Glomerular endothelial cell (primary cell): Measurements from ENCODE around the gene DPEP1. TPM values are rescaled to one million over a fixed set of nuclear protein-coding genes. Genes with fewer than 3 reads are reported as not detected.
"Not testable (repeated sequence)": the region's sequence is repeated elsewhere in the genome, so short reads cannot be mapped to it uniquely, and the experiment has no call there.

Experiments used
- DNase-seq: peaks from one replicate; pipeline ENCODE4 v3.0.0-alpha.2; 2011; ENCODE audit warnings: low read depth, low spot score; ENCODE audit errors: extremely low read depth
- total RNA-seq: library from RNA; depleted of rRNA; stranded (reverse); fragments of >200 nt; gene quantifications from 2 replicates; pipeline ENCODE4 v1.2.3, GENCODE V29; 2015

DPEP1 gene
- 1.8 TPM in 1 of 2 replicates, not detected in the other for total RNA-seq

DNA sequence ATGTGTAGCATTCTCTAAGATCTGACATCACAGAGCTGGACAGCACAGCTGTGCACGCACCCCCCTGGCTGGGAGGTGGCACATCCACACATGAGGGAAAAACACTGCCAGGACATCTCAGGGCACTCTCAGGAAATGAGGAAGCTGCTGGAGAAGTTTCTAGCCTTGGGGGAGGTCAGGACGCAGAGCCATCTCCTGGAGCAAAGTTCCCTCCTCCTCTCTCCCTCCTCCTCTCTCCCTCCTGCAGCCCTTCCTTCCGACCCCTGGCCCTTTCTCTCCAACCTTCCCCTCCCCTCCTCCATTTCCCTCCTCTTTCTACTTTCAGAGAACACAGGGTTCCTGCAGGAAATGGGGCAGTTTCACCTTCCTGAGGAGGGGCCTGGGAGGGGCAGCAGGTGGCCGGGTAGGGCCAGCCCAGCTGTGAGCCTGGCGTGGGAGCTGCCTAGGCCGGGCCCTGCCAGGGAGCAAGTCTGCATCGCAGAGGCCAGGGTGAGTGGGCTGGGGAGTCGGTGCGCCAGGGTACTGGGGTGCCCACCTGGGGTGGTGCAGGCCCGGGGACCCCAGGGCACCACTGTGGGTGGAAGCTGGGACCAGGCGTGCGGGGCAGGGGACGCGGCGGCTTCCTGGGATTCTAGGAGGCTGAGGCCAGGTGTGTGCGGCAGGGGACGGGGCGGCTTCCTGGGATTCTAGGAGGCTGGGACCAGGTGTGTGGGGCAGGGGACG is at the start of gene DPEP1:
TSS of gene DPEP1 (plus strand) at position 412 of the 723 bp plus-strand sequence. CDS start 16,769 bp downstream, outside the sequence.
- no peak for DNase-seq

DNA sequence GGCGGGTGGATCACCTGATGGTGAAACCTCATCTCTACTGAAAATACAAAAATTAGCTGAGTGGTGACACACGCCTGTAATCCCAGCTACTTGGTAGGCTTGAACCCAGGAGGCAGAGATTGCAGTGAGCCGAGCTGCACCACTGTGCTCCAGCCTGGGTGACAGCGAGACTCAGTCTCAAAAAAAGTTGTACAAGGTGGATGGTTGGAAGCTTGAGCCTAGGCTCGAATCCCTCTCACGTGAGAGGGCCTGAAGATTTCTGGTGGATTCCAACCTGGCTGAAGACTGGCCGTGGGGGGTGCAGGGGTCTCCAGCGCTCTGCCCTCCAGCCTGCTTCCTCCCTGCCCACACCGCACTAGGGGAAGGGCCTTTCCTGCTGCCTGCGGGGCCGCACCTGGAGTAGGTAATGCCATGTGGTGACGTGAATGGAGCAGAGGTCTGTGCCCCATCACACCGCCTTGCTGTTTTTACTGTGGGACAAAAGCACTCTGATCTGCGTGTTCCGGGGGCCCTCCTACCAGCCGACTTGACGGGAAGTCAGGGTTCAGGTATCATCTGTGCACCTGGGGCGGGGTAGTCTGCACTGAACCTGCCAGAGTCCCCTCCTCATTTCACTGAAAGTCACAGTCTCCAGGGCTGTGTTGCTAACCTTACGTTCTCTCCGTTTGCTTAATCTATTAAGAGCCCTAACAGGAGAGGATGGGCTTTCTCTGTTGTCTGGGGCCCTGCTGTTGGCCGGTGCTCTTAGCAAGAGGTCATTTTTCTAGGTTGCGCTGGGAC is 48.8 kb upstream of the DPEP1 start:
- no peak for DNase-seq

DNA sequence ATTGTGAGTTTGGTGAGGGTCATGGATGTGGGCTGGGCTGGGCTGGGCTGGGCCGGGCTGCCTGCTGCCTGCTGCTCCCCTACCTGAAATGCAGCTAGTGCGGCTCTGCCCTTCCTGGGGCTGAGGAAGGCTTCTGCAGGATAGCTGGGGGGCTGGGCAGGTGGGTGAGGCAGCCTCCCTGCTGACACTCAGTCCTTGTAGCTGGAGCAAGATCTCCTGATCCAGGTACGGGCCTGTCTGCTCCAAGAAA is 48.3 kb upstream of the DPEP1 start:
- no peak for DNase-seq

DNA sequence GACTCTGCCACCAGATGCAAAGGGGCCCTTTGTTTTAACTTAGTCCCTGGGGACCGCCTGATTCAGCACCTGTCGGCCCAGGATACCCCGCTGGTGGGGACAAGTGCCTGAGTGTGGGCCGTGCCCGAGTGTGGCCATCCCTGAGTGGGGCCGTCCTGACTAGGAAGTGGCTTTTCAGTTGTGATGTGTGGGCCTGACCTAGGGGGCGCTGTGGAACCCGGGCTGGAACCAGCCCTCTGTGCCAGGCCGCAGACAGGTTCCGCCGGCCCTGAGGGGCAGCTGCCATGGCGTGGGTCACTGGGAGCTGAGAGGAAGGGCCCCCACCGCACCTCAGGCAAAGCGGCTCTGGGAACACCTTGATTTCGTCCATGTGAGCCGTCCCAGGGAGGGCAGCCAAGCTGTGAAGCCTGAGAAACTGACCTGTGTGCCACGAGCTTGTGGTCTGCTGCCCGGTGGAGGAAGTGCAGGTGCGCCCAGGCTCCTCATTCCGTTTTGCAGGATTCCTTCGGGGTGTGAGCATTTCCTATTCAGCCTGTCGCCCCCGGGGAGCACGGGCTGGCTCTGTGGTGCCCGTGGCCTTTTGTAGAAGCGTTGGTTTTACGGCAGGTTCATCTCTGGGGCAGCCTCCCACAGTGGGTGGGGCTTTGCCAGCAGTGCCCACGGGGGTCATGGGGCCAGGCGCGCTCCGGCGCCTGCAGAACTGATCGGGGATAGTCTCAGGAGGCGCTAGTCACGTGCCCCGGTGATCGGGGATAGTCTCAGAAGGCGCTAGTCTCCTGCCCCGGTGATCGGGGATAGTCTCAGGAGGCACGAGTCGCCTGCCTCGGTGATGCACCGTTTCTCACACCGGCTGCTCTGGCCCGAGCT is 47.7 kb upstream of the DPEP1 start:
- no peak for DNase-seq

DNA sequence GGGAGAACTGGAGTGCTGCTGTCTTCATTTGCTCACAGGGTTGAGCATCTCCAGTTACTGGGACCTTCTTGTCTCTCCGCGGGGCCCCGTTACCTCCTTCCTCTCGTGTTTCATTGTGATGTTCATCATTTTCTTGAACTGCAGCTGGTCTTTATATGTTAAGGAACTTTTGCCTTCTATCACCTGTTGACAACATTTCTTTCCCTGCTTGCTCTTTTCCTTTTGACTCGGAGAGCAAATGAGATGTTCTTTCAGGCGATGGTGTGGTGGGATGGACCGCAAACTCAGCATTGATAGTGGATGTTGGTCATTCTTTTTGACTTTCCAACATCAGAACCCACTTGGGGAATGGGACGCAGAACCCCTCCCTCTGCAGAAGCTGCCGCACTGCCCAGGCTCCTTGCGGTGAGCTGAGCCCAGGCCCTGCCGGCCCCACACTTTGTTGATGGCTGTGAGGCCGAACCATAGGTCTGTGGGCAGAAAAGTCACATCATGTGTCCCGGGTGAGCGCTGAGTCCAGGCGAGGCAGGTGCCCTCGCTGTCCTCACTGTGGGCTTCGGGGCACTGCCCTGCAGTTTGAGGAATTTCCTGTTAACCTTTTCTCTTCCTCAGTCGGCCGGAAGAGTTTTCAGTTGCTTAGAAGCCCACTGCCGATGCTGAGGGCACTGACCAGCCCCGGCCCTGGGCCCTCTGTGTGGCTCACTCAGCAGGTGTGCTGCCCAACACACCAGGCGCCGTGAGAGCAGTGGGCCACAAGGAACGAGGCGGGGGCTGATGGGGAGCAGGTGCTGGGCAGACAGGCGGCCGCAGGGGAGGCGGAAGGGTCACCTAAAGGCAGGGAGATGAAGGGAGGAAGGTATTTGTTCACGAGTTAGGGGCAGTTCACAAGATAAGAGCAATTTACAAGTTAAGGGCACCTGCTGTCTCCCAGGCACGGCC is 45.5 kb upstream of the DPEP1 start:
- DNase-seq: no peak

DNA sequence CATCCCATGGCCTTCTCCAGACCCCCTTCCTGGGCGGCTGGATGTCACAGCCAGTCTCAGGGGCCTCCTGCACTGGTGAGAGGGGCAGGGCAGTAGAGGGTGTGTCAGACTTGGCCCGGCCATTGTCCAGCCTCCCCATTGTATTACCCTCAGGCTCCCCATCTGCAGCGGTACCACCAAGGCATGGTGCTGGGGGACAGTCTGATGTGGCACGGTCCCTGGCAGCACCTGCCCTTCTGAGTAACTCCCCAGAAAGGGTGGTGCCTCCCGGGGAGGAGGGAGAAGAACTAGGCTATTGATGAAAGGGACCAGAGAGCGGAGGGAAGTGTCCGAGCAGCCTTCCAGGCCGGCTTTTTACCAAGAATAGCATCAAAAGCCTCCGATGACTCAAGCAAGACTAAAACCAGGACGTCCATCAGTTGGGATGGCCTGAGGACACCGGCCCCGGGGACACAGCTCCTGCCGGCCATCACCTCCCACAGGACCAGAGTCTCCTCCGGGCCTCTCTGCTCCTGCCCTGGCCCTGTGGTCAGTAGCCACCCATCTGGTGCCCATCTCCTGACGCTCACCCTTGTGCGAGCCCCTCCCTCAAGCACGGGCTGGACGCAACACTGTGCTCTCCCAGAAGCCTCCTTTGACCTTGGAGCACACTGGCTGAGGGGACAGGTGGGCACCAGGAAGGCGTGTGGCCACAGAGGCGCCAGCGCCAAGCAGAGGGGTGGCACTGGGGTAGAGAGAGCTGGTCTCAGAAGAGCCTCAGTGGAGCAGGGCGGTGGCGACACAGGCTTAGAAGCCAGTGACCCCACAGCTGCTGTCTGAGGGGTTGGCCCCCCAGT is 43.7 kb upstream of the DPEP1 start:
- DNase-seq: no peak

DNA sequence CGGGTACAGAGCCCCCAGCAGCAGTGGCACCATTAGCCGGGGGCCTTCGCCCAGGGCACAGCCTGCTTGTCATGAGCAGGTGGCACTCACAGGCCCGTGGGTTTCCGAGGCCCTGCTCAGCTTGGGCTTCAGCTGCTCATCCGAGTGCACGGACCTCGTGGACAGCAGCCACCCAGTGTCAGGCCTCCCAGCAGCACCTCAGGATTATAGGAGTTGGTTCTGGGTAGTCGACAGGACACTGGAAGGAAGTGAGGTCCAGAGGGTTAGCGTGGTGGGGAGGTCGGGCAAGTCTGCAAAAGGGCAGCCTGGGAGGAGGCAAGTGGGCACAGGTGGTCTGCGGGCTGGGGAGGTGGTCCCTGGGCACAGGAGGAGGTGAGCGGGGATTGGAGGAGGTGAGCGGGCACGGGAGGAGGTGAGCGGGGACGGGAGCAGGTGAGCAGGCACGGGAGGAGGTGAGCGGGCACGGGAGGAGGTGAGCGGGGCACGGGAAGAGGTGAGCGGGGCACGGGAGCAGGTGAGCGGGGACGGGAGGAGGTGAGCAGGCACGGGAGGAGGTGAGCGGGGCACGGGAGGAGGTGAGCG is 43.0 kb upstream of the DPEP1 start:
- DNase-seq: no peak

DNA sequence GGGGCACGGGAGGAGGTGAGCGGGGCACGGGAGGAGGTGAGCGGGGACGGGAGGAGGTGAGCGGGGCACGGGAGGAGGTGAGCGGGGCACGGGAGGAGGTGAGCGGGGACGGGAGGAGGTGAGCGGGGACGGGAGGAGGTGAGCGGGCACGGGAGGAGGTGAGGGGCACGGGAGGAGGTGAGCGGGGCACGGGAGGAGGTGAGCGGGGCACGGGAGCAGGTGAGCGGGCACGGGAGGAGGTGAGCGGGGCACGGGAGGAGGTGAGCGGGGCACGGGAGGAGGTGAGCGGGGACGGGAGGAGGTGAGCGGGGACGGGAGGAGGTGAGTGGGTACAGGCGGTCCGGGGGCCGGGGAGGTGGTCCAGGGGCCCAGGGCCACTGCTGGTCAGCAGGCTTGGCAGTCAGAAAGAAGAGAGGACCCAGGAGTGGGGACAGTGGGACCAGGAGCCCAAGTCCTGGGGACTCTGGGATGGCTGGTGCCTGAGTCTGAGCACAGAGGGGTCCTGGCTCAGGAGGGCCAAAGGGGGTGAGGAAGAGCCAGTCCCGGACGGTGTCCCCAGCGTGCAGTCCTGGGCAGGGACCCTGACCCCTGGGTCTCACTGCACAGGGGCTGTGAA is 42.4 kb upstream of the DPEP1 start:
- not testable (repeated sequence) for DNase-seq

DNA sequence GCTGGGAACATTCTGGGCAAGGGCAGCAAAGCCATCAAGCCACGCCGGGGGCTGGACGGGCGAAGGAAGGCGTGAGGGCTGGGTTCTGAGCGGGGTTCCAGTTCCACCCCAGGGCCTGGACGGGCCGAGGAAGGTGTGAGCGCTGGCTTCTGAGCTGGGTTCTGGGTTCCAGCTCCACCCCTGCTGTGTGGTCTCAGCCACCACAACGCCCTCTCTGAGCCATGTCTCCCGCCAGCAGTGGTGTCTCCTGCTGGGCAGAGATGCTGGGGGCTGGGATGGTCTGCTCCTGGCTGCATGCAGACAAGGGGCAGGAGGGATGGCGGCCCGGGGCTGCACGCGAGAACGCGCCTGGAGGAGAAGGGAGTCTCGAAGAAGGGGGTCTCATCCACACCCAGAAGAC is 41.8 kb upstream of the DPEP1 start:
- DNase-seq: no peak

DNA sequence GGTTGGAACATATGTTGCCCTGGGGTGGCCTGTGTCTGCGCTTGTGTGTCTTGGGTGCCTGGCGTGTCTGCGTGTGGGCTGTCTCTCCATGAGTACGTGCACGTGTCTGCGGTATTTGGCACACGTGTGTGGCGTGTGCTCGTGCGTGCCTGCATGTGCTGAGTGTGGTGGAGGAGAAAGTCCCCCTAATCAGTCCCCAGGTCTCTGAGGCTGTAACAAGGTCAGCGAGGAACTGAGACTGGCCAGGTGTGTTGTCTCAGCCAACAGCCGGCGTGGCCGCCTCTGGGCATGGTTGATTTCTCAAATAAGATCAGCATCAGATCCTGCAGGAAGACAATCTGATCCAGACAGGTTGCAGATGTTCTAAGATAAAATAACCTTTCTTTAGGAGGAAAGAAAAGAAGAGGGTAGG is 41.4 kb upstream of the DPEP1 start:
- DNase-seq: no peak

DNA sequence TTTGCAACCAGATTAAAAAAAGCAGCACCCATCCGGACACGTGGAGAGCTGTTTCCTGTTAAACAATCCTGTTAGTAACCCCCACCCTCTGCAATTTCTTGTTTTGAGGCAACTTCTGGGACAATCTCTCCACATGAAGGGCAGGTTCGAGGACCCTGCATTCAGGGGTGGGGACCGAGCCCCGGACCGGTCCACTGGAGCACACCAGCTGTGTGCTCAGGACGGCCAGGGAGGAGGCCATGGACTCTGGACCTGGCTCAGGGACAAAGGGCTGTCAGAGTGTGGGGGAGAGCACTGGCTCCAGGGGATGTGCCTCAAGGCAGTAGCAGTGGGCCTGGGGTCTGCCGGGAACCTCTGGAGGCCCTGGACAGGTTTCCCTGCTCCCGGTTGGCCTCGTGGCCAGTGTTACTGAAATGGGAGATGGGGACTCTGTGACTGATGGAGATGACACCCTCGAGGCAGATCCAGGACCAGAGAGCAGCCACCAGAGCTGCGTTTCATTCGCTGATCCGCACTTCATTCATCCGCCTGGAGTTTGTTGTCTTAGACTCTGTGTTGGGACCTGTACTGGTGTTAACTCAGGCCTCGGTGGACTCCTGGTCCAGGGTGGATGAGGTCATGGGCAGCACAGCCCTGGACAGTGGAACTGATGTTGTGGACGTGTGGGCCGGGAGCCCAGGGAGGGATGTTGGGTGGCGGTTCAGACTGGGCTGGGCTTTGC is 40.8 kb upstream of the DPEP1 start:
- no peak for DNase-seq

DNA sequence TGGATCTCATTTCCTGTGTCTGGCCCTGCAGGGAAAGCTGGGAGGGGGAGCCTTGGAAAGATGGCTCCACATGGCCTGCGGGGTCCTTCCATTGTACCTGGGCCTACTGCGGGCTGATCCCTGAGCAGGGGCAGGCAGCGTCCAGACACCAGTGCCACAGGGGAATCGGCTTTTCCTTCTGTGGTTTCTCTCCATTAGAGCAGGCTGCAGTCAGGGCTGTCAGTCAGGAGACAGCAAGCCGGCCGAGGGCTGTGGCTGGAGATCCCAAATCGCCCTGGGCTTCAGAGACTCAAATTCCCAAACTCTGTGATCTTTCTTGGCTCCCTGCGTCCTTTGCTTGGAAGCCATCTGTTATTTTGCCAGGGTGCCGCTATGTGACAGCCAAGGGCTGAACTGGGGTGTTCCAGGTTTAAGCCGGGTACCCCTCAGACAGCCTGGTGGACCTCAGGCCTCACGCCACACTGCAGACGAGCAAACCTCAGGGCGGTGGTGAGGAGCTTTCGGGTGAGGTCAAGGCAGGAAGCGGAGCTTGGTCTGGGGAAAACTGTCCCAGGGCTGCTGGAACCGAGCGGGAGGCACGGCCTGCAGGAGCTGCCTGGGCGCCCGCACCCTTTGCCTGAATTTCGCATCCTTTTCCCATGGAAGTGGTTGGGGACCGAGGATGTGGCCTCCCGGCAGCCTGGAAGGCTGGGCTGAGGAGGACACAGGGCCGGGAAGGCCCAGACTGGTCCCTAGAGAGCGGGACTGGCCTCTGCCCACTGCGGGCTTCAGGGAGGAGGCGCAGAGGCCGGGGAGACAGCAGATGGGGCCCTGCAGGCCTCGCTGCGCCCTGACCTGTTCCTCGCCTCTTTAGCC is 39.4 kb upstream of the DPEP1 start:
- DNase-seq: no peak

DNA sequence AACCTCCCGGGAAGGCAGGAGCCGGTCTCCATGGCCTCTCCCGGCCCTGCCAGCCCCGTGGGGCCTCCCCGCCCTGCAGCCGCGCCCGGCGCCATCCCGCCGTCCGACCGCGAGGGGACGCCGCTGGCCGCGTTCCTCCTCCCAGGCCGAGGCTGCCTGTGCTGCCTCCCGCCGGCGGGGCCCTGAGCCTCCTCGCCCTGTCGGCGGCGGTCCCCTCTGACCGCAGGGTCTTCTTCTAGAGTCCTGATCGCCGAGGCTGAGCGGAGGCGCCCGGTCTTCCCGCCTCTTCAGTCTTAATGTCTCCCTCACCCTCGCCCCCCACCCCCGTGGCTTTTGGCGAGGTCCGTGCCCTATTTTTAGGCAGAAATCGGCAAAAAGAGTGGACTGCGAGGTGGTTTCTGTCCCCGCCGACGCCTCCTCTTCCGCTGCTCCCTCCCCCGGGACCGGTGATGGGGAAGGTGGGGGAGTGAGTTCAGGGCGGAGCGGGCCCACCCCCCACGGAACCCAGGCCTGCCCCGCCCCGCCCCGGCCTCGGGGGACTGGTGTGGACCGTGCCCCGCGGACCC is 38.7 kb upstream of the DPEP1 start:
- DNase-seq: no peak

DNA sequence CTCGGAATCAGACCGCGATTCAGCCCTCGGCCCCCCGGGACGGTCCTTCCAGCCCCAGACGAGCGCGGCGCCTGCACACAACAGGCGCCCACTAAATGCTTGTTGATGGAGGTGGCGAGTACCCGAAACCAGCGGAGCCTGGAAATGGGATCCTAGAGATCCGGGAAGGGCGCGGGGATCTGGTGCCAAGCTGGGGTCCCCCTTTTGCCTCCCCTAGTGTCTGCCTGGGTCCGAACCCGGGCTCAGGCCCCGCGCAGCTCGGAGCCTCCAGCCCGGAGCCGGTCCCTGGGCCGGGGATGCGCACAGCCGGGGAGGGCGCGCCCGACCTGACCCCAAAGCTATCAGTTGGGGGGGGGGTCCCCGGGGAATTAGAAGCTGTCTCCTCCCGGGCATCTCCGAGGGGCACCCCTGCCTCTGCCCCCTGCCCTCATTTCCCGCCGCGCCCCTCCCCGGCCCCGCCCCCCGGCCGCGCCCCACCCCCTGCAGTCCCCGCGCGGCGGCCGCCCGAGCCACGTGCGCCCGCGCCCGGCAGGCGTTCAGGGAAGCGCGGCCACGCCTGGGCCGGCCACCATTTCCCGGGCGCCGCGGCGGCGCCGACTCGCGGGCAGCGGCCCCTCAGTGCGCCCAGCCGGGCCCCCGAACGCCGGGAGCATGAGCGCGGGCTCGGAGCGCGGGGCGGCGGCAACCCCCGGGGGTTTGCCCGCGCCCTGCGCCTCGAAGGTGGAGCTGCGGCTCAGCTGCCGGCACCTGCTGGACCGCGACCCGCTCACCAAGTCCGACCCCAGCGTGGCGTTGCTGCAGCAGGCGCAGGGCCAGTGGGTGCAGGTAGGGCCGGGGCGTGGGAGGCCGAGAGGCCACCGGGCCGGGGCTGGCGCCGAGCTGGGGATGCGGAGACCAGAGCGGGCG is 37.9 kb upstream of the DPEP1 start, which contains the start of gene CPNE7:
TSS of gene CPNE7 (plus strand) at position 512 of the 906 bp plus-strand sequence. CDS start at position 652, 140 bp downstream.
- DNase-seq: no peak

DNA sequence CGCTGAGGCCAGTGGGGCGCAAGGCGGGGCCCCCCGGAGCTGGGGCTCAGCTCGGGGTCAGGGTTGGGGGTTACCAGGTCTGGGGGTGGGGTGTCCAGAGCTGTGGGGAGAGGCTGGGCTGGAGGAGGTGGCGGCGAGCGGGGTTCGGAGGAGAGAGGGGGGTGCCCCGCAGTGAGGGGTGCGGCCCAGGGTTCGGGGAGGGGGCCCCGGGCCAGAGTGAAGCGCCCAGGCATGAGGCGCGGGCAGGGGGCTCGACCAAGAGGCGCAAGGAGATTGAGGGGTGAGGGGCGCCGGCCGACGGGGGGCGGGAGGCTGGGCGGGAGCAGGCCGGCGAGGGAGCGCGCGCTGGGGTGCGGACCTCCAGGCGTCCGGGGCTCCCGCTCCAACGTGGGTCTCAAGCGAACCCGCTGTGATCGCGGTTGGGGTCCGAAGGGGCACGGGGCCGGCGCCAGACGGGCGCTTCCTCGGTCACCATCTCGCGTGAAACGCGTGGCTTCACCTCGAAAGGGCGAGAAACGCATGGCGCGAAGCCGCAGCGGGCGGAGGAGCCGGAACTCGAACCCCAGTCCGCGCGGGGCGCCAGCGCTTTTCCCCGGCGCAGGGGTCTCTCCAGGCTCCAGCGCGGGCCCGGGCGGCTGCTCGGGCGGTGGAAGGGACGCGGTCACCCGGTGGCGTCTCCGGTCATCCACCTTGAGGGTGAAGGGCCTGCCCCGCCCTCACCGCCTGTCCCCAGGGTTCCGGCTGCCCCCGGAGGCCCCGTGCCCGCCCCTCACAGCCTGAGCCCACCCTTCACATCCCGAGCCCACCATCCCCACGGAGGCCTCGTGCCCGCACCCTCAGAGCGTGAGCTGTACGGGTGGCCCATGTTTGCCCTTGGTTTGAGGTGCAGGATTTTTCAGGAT is 37.0 kb upstream of the DPEP1 start:
- no peak for DNase-seq
